DMS53 treated with DMSO at 0.1 percent for 48 hours (cell line): ENCODE data around the gene HDAC4.

Experiments used
- DNase-seq: peaks from one replicate; lab custom pipeline; 2025; ENCODE audit not compliant: unreplicated experiment; lab: John Stamatoyannopoulos, UW

HDAC4 gene

GRCh38 chr2:239116456-239117246, 284.2 kb downstream of the HDAC4 start:
- DNase-seq = no peak

GRCh38 chr2:239115616-239116015, 285.2 kb downstream of the HDAC4 start:
- DNase-seq = no peak

GRCh38 chr2:239114616-239115265, 286.1 kb downstream of the HDAC4 start:
- no peak for DNase-seq

- no peak for DNase-seq
Measured at GRCh38 chr2:239114119-239114581, 286.7 kb downstream of the HDAC4 start.

GRCh38 chr2:239113615-239114014, 287.2 kb downstream of the HDAC4 start:
- no peak for DNase-seq

- no peak for DNase-seq
Measured at GRCh38 chr2:239113171-239113570, 287.6 kb downstream of the HDAC4 start.

- no peak for DNase-seq
Measured at GRCh38 chr2:239112127-239112774, 288.6 kb downstream of the HDAC4 start.

GRCh38 chr2:239111401-239112100, 289.3 kb downstream of the HDAC4 start:
- no peak for DNase-seq

GRCh38 chr2:239110595-239111048, 290.2 kb downstream of the HDAC4 start:
- no peak for DNase-seq

- no peak for DNase-seq
Measured at GRCh38 chr2:239109928-239110545, 290.8 kb downstream of the HDAC4 start.

GRCh38 chr2:239109041-239109927, 291.5 kb downstream of the HDAC4 start:
- peak; percentile 98 for DNase-seq

- DNase-seq = no peak
Measured at GRCh38 chr2:239108459-239108858, 292.4 kb downstream of the HDAC4 start.

GRCh38 chr2:239107936-239108335, 292.9 kb downstream of the HDAC4 start:
- no peak for DNase-seq

- DNase-seq = no peak
Measured at GRCh38 chr2:239106966-239107365, 293.9 kb downstream of the HDAC4 start.

GRCh38 chr2:239106314-239106908, 294.4 kb downstream of the HDAC4 start:
- DNase-seq = peak; percentile 74

- DNase-seq = no peak
Measured at GRCh38 chr2:239105234-239105633, 295.6 kb downstream of the HDAC4 start.

GRCh38 chr2:239104800-239105199, 296.0 kb downstream of the HDAC4 start:
- DNase-seq = no peak

- DNase-seq = no peak
Measured at GRCh38 chr2:239103125-239104098, 297.4 kb downstream of the HDAC4 start.
